ENCODE measurements around the gene RPS27.
A peak's percentile ranks its signal among the peaks of the same experiment; 100 is the strongest.
"Not testable (repeated sequence)": the region's sequence is repeated elsewhere in the genome, so short reads cannot be mapped to it uniquely, and the experiment has no call there.

Gene RPS27

DNA sequence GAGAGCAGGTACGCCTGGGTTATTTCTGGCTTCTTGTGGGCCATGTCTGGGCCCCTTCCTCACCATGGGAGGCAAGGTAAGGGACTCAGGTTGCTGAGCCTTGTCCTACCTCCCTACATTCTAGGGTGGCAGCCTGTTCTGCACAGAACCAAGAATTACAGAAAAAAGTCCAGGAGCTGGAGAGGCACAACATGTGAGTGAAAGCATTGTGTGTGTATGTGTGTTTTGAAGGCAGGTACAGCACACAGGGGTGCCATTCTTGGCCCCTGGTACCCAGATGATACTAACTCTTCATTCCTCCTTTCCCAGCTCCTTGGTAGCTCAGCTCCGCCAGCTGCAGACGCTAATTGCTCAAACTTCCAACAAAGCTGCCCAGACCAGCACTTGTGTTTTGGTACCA, 17.5 kb upstream of the RPS27 start:
- Histone ChIP-seq H3K4me3 (ENCODE audit: low read depth in 1 of 2, low read length in 2 of 2) (no peak overlapping the region), H3K9ac (ENCODE audit: low read depth in 1 of 2, low read length in 2 of 2) (no peak overlapping the region), H3K36me3 (ENCODE audit: control insufficient read depth in 1 of 2, insufficient read depth in 2 of 2, low read length in 2 of 2) (peaks cover 15 to 34% of the 10 kb centered on the region in 2 donors), H3K27ac (ENCODE audit: low read depth, low read length) (no peak overlapping the region), H3K9me3 (ENCODE audit: control insufficient read depth in 1 of 2, low read length in 2 of 2) (no peaks in the 10 kb centered on the region), H3K4me1 (ENCODE audit: control insufficient read depth in 1 of 2, insufficient read depth in 2 of 2, low read length in 2 of 2) (peaks cover 21 to 22% of the 10 kb centered on the region in 2 donors), H3K27me3 (ENCODE audit: control insufficient read depth in 1 of 2, insufficient read depth in 2 of 2, low read length in 2 of 2) (no peaks in the 10 kb centered on the region)

DNA sequence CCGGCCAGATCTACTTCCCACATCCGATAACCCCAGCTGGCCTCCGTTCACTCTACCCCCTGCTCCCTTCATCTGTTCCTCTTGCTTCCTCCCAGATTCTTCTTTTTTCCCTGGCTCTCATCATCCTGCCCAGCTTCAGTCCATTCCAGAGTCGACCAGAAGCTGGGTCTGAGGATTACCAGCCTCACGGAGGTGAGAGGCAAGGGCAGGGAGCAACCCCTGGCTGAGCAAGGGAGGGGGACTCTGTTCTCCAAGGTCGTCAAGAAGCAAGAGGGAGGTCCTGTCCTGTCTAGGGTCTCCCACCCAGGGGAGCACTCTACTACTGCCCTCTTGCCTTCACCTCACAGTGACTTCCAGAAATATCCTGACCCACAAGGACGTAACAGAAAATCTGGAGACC, 17.0 kb upstream of the RPS27 start:
- Histone ChIP-seq H3K27me3 (ENCODE audit: control insufficient read depth in 1 of 2, insufficient read depth in 2 of 2, low read length in 2 of 2) (no peaks in the 10 kb centered on the region), H3K4me3 (ENCODE audit: low read depth in 1 of 2, low read length in 2 of 2) (no peak overlapping the region), H3K4me1 (ENCODE audit: control insufficient read depth in 1 of 2, insufficient read depth in 2 of 2, low read length in 2 of 2) (peaks cover 19 to 20% of the 10 kb centered on the region in 2 donors), H3K9me3 (ENCODE audit: control insufficient read depth in 1 of 2, low read length in 2 of 2) (no peaks in the 10 kb centered on the region), H3K9ac (ENCODE audit: low read depth in 1 of 2, low read length in 2 of 2) (no peak overlapping the region), H3K36me3 (ENCODE audit: control insufficient read depth in 1 of 2, insufficient read depth in 2 of 2, low read length in 2 of 2) (peaks cover 15 to 34% of the 10 kb centered on the region in 2 donors), H3K27ac (ENCODE audit: low read depth, low read length) (no peak overlapping the region)

DNA sequence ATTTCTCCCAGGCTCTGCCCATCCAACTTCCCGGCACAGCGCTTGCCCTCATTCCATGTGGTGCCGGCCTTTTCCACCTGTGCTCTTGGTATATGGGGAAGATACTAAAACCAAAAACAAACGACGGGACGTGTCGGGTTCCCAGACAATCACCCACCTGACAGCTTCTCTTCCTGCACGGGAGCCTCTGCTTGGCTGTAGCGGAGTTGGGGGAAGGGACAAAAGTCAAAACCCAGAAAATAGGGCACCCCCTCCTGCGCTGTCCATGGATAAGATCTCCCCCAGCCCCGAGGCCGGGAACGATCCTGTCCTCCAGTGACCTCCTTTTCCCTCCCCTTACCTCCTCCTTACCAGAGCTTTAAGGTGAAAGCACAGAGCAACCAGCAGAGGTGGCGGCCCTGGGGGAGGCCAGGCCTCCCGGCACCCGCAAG, 13.7 kb upstream of the RPS27 start:
- Histone ChIP-seq H3K27me3 (ENCODE audit: control insufficient read depth in 1 of 2, insufficient read depth in 2 of 2, low read length in 2 of 2) (no peaks in the 10 kb centered on the region), H3K27ac (ENCODE audit: low read depth, low read length) (peak overlapping the region; percentile 87), H3K36me3 (ENCODE audit: control insufficient read depth in 1 of 2, insufficient read depth in 2 of 2, low read length in 2 of 2) (peaks cover 15 to 34% of the 10 kb centered on the region in 2 donors), H3K4me1 (ENCODE audit: control insufficient read depth in 1 of 2, insufficient read depth in 2 of 2, low read length in 2 of 2) (peaks cover 15% of the 10 kb centered on the region in 2 donors), H3K9ac (ENCODE audit: low read depth in 1 of 2, low read length in 2 of 2) (peak overlapping the region; percentile 86 to 92), H3K4me3 (ENCODE audit: low read depth in 1 of 2, low read length in 2 of 2) (peak overlapping the region; percentile 98), H3K9me3 (ENCODE audit: control insufficient read depth in 1 of 2, low read length in 2 of 2) (no peaks in the 10 kb centered on the region)

DNA sequence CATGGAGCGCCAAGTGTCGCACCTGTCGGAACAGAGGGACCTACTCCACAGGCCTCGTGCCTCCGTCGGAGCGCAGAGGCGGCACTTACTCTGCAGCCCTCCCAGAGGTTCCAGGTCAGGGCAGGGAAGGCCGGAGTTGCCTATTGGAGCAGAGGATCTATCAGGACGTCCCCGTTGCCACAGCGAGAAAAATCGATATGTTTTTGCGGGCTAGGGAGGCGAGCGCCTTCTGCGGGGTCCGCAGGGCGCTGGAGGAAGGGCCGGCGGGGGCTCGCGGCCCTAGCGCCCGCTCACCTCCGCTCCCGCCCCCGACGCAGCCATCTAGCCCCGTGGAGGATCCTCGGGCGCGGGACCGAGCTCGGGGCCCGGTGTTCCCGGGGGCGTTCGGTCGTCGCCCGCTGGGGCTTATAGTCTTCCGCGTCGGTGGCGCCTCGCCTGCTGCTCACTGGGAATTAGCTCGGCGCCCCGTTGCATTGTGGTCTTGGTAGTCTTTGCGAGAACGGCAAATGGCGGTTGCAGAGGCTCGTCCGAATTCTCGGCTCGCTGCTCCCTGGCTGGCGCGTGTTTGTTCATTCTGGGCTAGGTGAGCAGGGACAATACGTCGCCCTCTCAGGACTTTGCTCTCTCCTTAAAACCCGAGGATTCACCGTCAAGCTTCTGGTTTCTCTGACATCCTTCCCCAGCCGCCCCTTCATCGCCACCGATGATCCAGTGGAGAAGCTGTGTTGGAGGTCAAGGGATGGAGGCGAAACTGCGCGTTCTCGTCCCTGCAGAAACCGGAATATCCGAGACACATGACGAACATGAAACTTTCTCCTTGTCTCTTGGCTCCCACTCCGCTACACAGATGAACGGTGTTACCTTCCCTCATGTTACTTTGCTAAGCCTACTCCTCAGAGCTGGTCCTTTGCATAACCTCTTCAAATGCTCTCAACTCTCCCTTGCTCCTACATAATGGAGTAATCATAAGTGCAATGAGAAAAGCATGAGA, 13.0 kb upstream of the RPS27 start, which contains the start of gene JTB:
Gene JTB, minus strand, starts transcription at position 425 of the 991 bp plus-strand sequence. Its CDS starts 422 bp downstream, at position 3.
- H3K9ac ChIP-seq (ENCODE audit: low read depth in 1 of 2, low read length in 2 of 2), result peak within 1 kb of the TSS; percentile 86 to 92
- H3K27ac ChIP-seq (ENCODE audit: low read depth, low read length), result peak within 1 kb of the TSS; percentile 87
- H3K27me3 ChIP-seq (ENCODE audit: control insufficient read depth in 1 of 2, insufficient read depth in 2 of 2, low read length in 2 of 2), result no peaks in the 10 kb centered on the region
- peaks cover 15 to 33% of the 10 kb centered on the region in 2 donors for H3K36me3 ChIP-seq (ENCODE audit: control insufficient read depth in 1 of 2, insufficient read depth in 2 of 2, low read length in 2 of 2)
- peak within 1 kb of the TSS; percentile 98 for H3K4me3 ChIP-seq (ENCODE audit: low read depth in 1 of 2, low read length in 2 of 2)
- H3K4me1 ChIP-seq (ENCODE audit: control insufficient read depth in 1 of 2, insufficient read depth in 2 of 2, low read length in 2 of 2), result peaks cover 15% of the 10 kb centered on the region in 2 donors
- H3K9me3 ChIP-seq (ENCODE audit: control insufficient read depth in 1 of 2, low read length in 2 of 2), result no peaks in the 10 kb centered on the region

DNA sequence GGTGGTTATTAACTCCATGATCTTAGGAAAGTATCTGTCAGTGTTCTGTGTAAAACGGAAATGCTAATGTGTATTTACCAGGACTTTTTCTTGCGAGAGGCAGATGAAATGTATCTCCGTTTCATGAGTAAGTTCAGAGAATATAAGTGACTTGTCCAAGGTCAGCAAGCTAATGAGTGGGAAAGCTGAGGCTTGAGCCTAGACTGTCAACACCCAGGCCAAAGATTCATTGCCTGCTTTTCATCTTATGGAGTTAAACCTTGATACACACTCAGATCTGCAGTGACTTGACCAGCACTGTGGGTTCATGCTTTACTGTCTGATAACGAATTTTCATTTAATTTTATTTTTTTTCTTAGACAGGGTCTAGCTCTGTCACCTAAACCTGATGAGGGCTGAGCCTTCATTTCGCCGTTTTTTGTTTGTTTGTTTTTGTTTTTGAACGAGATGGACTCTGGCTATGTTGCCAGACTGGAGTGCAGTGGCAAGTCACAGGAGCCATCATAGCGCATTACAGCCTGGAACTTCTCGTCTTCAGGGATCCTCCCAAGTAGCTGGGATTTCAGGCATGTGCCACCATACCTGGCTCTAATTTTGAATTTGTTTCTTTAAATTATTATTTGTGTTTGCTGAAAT, 12.2 kb upstream of the RPS27 start:
- peak overlapping the region; percentile 86 to 92 for H3K9ac ChIP-seq (ENCODE audit: low read depth in 1 of 2, low read length in 2 of 2)
- peaks cover 13 to 27% of the 10 kb centered on the region in 2 donors for H3K36me3 ChIP-seq (ENCODE audit: control insufficient read depth in 1 of 2, insufficient read depth in 2 of 2, low read length in 2 of 2)
- H3K4me1 ChIP-seq (ENCODE audit: control insufficient read depth in 1 of 2, insufficient read depth in 2 of 2, low read length in 2 of 2), result peaks cover 15% of the 10 kb centered on the region in 2 donors
- no peaks in the 10 kb centered on the region for H3K9me3 ChIP-seq (ENCODE audit: control insufficient read depth in 1 of 2, low read length in 2 of 2)
- H3K27me3 ChIP-seq (ENCODE audit: control insufficient read depth in 1 of 2, insufficient read depth in 2 of 2, low read length in 2 of 2), result no peaks in the 10 kb centered on the region
- peak overlapping the region; percentile 87 for H3K27ac ChIP-seq (ENCODE audit: low read depth, low read length)
- peak overlapping the region; percentile 98 for H3K4me3 ChIP-seq (ENCODE audit: low read depth in 1 of 2, low read length in 2 of 2)

DNA sequence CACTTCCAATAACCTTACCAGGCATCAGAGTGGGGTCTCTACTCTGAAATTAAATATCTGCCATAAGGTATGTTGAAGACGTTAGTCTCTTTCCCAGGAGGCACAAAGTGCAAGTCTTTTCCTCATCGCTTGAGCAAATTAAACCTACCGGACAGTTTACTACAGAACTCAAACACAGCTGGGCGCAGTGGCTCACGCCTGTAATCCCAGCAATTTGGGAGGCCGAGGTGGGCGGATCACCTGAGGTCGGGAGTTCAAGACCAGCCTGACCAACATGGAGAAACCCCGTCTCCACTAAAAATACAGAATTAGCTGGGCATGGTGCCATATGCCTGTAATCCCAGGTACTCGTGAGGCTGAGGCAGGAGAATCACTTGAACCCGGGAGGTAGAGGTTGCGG, 11.5 kb upstream of the RPS27 start:
- peaks cover 15% of the 10 kb centered on the region in 2 donors for H3K4me1 ChIP-seq (ENCODE audit: control insufficient read depth in 1 of 2, insufficient read depth in 2 of 2, low read length in 2 of 2)
- not testable (repeated sequence) for H3K9ac ChIP-seq (ENCODE audit: low read depth in 1 of 2, low read length in 2 of 2); H3K27me3 ChIP-seq (ENCODE audit: control insufficient read depth in 1 of 2, insufficient read depth in 2 of 2, low read length in 2 of 2); H3K27ac ChIP-seq (ENCODE audit: low read depth, low read length); H3K4me3 ChIP-seq (ENCODE audit: low read depth in 1 of 2, low read length in 2 of 2); H3K9me3 ChIP-seq (ENCODE audit: control insufficient read depth in 1 of 2, low read length in 2 of 2)
- H3K36me3 ChIP-seq (ENCODE audit: control insufficient read depth in 1 of 2, insufficient read depth in 2 of 2, low read length in 2 of 2), result peaks cover 6 to 20% of the 10 kb centered on the region in 2 donors

DNA sequence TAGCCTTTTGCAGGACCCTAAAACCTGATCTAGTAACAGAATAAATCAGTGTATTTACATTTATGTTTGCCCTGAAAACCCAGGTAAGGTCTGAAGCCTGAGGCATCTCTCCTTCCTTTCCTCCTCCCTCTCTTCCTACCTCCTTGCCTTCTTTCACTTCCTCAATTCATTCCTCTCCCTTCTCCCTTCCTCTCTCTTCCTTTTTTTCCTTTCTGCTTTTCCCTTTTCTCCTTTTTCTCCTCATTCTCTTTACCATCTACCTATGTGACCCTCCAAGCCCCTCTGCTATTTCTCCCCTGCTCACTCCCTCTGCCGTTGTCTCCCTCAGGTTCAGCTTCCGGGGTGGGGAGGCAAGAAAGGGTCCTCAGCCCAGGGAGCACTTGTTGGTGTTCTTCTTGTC, 8.8 kb upstream of the RPS27 start:
- not testable (repeated sequence) for H3K9ac ChIP-seq (ENCODE audit: low read depth in 1 of 2, low read length in 2 of 2); H3K9me3 ChIP-seq (ENCODE audit: control insufficient read depth in 1 of 2, low read length in 2 of 2); H3K36me3 ChIP-seq (ENCODE audit: control insufficient read depth in 1 of 2, insufficient read depth in 2 of 2, low read length in 2 of 2); H3K4me3 ChIP-seq (ENCODE audit: low read depth in 1 of 2, low read length in 2 of 2); H3K27ac ChIP-seq (ENCODE audit: low read depth, low read length); H3K27me3 ChIP-seq (ENCODE audit: control insufficient read depth in 1 of 2, insufficient read depth in 2 of 2, low read length in 2 of 2)
- peaks cover 18 to 23% of the 10 kb centered on the region in 2 donors for H3K4me1 ChIP-seq (ENCODE audit: control insufficient read depth in 1 of 2, insufficient read depth in 2 of 2, low read length in 2 of 2)

DNA sequence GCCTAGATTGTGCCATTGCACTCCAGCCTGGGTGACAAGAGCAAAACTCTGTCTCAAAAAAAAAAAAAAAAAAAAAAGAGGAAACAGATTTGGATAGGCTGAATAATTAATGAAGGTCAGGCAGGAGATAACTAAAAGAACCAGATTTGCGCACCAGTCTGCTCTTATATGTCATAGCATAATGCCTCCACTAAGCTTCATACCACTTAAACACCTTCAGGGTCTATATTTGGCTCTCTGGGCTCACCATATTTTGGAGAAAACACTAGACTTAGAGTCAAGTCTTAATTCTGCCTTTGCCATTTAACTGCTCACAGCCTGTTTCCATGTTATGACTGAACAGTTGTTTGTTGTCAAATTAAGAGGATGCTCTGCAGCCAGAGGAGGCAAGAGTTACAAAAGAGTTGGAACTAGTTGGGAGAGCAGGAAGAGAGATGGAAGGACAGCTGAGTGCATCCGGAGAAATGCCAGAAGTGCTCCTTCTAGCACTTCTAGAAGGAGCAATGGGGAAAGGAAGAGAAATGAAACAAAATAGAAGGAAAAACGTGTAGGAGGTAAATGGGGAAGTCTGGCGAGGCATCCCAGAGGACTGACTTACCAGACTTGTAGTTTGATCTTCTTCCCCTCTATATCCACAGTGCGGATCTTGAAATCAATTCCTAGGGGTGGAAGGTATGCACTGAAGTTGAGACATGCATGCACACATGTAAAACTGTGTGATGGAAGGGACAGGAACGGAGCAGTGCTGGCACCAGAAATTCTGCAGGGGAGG, 6.3 kb upstream of the RPS27 start:
- Histone ChIP-seq H3K4me1 (ENCODE audit: control insufficient read depth in 1 of 2, insufficient read depth in 2 of 2, low read length in 2 of 2) (peaks cover 14 to 22% of the 10 kb centered on the region in 2 donors), H3K27me3 (ENCODE audit: control insufficient read depth in 1 of 2, insufficient read depth in 2 of 2, low read length in 2 of 2) (no peaks in the 10 kb centered on the region), H3K36me3 (ENCODE audit: control insufficient read depth in 1 of 2, insufficient read depth in 2 of 2, low read length in 2 of 2) (peaks cover 0 to 5% of the 10 kb centered on the region in 2 donors), H3K9ac (ENCODE audit: low read depth in 1 of 2, low read length in 2 of 2) (no peak overlapping the region), H3K4me3 (ENCODE audit: low read depth in 1 of 2, low read length in 2 of 2) (peak overlapping the region in 1 of 2 donors; percentile 80), H3K9me3 (ENCODE audit: control insufficient read depth in 1 of 2, low read length in 2 of 2) (no peaks in the 10 kb centered on the region), H3K27ac (ENCODE audit: low read depth, low read length) (no peak overlapping the region)

DNA sequence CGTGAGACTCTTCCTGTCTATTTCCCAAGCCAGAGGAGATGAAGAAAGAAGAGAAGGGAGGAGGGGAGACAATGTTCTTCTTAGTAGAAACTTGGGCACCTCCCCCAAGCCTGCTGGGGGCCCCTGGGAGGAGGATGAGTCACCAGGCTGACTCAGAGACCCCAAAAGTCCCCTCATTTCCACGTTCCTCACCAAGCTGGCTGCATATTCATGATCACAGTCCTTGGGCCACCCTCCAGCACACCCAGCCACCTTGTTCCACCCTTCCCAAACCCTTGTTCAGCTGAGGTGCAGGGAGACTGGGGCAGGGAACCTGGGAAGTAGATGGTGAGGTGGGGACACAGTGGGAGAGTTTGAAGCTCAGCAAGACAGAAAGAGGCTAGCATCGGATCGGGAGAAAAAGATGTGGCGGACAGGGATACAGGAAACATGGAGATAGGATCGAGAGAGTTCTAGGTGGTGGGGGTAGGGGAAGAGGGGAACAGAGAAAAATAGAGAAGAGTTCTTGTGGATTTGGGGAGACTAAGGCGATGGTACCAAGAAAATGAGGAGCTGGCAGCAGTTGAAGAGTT, 5.1 kb upstream of the RPS27 start:
- H3K9me3 ChIP-seq (ENCODE audit: control insufficient read depth in 1 of 2, low read length in 2 of 2), result no peaks in the 10 kb centered on the region
- H3K36me3 ChIP-seq (ENCODE audit: control insufficient read depth in 1 of 2, insufficient read depth in 2 of 2, low read length in 2 of 2), result peaks cover 0 to 5% of the 10 kb centered on the region in 2 donors
- no peaks in the 10 kb centered on the region for H3K27me3 ChIP-seq (ENCODE audit: control insufficient read depth in 1 of 2, insufficient read depth in 2 of 2, low read length in 2 of 2)
- H3K27ac ChIP-seq (ENCODE audit: low read depth, low read length), result peak overlapping the region; percentile 57
- peaks cover 14 to 22% of the 10 kb centered on the region in 2 donors for H3K4me1 ChIP-seq (ENCODE audit: control insufficient read depth in 1 of 2, insufficient read depth in 2 of 2, low read length in 2 of 2)
- peak overlapping the region; percentile 78 to 81 for H3K9ac ChIP-seq (ENCODE audit: low read depth in 1 of 2, low read length in 2 of 2)
- peak overlapping the region; percentile 71 to 80 for H3K4me3 ChIP-seq (ENCODE audit: low read depth in 1 of 2, low read length in 2 of 2)
